GM23338 (cell line): ENCODE results near the gene ELOA2. TPM values are rescaled to one million over a fixed set of nuclear protein-coding genes. Genes with fewer than 3 reads are reported as not detected.

Source experiments
- ATAC-seq: fragments of 200-7000 bp; cut with Tn5 transposase; 3 replicates; pipeline ENCODE4 v1.9.1; 2020
- DNase-seq: peaks from one replicate; pipeline ENCODE4 v3.0.0-alpha.2; 2015; ENCODE audit warnings: low spot score
- H2AFZ ChIP-seq: fragments of 200-600 bp; sonication (generic); 2 replicates; pipeline ENCODE4 v1.8.0; 2016; ENCODE audit warnings: antibody characterized with exemption, mild to moderate bottlenecking, moderate library complexity
- H3F3A ChIP-seq: fragments of 200-600 bp; sonication (generic); replicated peaks from 2 replicates; pipeline ENCODE4 v1.8.0; 2017; ENCODE audit warnings: antibody characterized with exemption, mixed run types, low read depth
- H3K27ac ChIP-seq: fragments of 200-600 bp; sonication (generic); 2 replicates; pipeline ENCODE4 v1.6.1; 2016; ENCODE audit warnings: low read depth
- H3K27me3 ChIP-seq: fragments of 200-600 bp; sonication (generic); 2 replicates; pipeline ENCODE4 v1.8.0; 2016; ENCODE audit warnings: mild to moderate bottlenecking, mixed run types, moderate library complexity; ENCODE audit not compliant: insufficient read depth
- H3K36me3 ChIP-seq: fragments of 200-600 bp; sonication (generic); 2 replicates; pipeline ENCODE4 v1.8.0; 2016; ENCODE audit warnings: mild to moderate bottlenecking; ENCODE audit not compliant: insufficient read depth
- H3K4me1 ChIP-seq: fragments of 200-600 bp; sonication (generic); 2 replicates; pipeline ENCODE4 v1.8.0; 2016; ENCODE audit warnings: mild to moderate bottlenecking, moderate library complexity; ENCODE audit not compliant: insufficient read depth
- H3K4me2 ChIP-seq: fragments of 200-600 bp; sonication (generic); 2 replicates; pipeline ENCODE4 v1.7.1; 2017; ENCODE audit warnings: mixed run types
- H3K4me3 ChIP-seq: fragments of 200-600 bp; sonication (generic); 2 replicates; pipeline ENCODE4 v1.6.1; 2016; ENCODE audit warnings: mixed run types
- H3K79me2 ChIP-seq: fragments of 200-600 bp; sonication (generic); replicated peaks from 2 replicates; pipeline ENCODE4 v1.8.0; 2017; ENCODE audit warnings: mild to moderate bottlenecking; ENCODE audit not compliant: insufficient read depth
- H3K9me2 ChIP-seq: fragments of 200-600 bp; sonication (generic); 2 replicates; pipeline ENCODE4 v1.8.0; 2017; ENCODE audit not compliant: insufficient read depth
- H4K20me1 ChIP-seq: fragments of 200-600 bp; sonication (generic); replicated peaks from 2 replicates; pipeline ENCODE4 v1.8.0; 2017; ENCODE audit warnings: mild to moderate bottlenecking; ENCODE audit not compliant: insufficient read depth
- H3K27ac Mint-ChIP-seq: 2 replicates; pipeline ENCODE4 v1.8.0; 2020; ENCODE audit warnings: inconsistent platforms, mild to moderate bottlenecking, moderate library complexity, mixed read lengths
- H3K27me3 Mint-ChIP-seq: 3 replicates; pipeline ENCODE4 v1.8.0; 2022; ENCODE audit warnings: low read depth, mild to moderate bottlenecking, moderate library complexity, mixed read lengths, inconsistent platforms; ENCODE audit not compliant: insufficient read depth, poor library complexity
- H3K36me3 Mint-ChIP-seq: 3 replicates; pipeline ENCODE4 v1.8.0; 2021; ENCODE audit warnings: low read depth, mild to moderate bottlenecking, inconsistent platforms, moderate library complexity, mixed read lengths
- H3K4me1 Mint-ChIP-seq: 3 replicates; pipeline ENCODE4 v1.8.0; 2020; ENCODE audit warnings: mild to moderate bottlenecking, inconsistent platforms, mixed read lengths
- H3K4me3 Mint-ChIP-seq: 3 replicates; pipeline ENCODE4 v1.8.0; 2021; ENCODE audit warnings: moderate library complexity, mild to moderate bottlenecking, inconsistent platforms, mixed read lengths
- H3K9me3 Mint-ChIP-seq: 3 replicates; pipeline ENCODE4 v1.8.0; 2020; ENCODE audit warnings: moderate library complexity, mild to moderate bottlenecking, inconsistent platforms, mixed read lengths
- CREB1 ChIP-seq: fragments of 250-450 bp; sonication (Bioruptor Pico); IDR thresholded peaks from 2 replicates; pipeline ENCODE4 v1.5.0; 2020; ENCODE audit warnings: low read depth, mild to moderate bottlenecking, moderate library complexity
- CTCF ChIP-seq, 2 experiments: fragments of 200-600 bp in 1 of 2; sonication (generic) in 1 of 2; conservative IDR thresholded peaks; 2 replicates each; pipeline versions ENCODE4 v1.5.1 to v1.6.1; 2016 to 2017; ENCODE audit warnings: antibody characterized with exemption in 2 of 2, low read depth in 2 of 2, mild to moderate bottlenecking in 2 of 2, moderate library complexity in 1 of 2
- EZH2 ChIP-seq: fragments of 200-600 bp; sonication (generic); IDR thresholded peaks from one replicate; pipeline ENCODE4 v1.8.0; 2017; ENCODE audit warnings: antibody characterized with exemption, mild to moderate bottlenecking, low read depth; ENCODE audit not compliant: unreplicated experiment
- EZH2phosphoT487 ChIP-seq: fragments of 200-600 bp; sonication (generic); IDR thresholded peaks from one replicate; pipeline ENCODE4 v1.8.1; 2018; ENCODE audit warnings: antibody characterized with exemption; ENCODE audit not compliant: unreplicated experiment
- NANOG ChIP-seq: IDR thresholded peaks from 2 replicates; pipeline ENCODE4 v1.6.1; 2016; ENCODE audit warnings: antibody characterized with exemption, borderline replicate concordance
- POLR2AphosphoS5 ChIP-seq: IDR thresholded peaks from 2 replicates; pipeline ENCODE4 v1.6.1; 2016; ENCODE audit warnings: antibody characterized with exemption, low read depth
- REST ChIP-seq: IDR thresholded peaks from one replicate; pipeline ENCODE4 v1.6.1; 2018; ENCODE audit warnings: antibody characterized with exemption; ENCODE audit not compliant: unreplicated experiment
- STAT1 ChIP-seq: IDR thresholded peaks from one replicate; pipeline ENCODE4 v1.6.1; 2016; ENCODE audit warnings: antibody characterized with exemption; ENCODE audit not compliant: unreplicated experiment
- ZNF114 ChIP-seq: fragments of 250-450 bp; sonication (Bioruptor Pico); IDR thresholded peaks from 2 replicates; pipeline ENCODE4 v1.5.0; 2020; ENCODE audit warnings: mild to moderate bottlenecking, moderate library complexity
- ZNF331 ChIP-seq: fragments of 250-450 bp; sonication (Bioruptor Pico); IDR thresholded peaks from 2 replicates; pipeline ENCODE4 v1.5.0; 2020; ENCODE audit warnings: low read depth, mild to moderate bottlenecking, moderate library complexity
- polyA plus RNA-seq: library from polyadenylated mRNA; unstranded; fragments of >200 nt; fragmentation: Nextera tagmentation; extraction: Ambion mirVana; gene quantifications from 2 replicates; pipeline ENCODE4 v1.2.1, GENCODE V29; 2016
- total RNA-seq: library from RNA; depleted of rRNA; stranded (reverse); fragments of >200 nt; shearing (Covaris generic); gene quantifications from 2 replicates; pipeline ENCODE4 v1.2.3, GENCODE V29; 2014

The ELOA2 gene
- total and polyA plus RNA-seq, 2 experiments from 2014 or later, result not detected

DNA sequence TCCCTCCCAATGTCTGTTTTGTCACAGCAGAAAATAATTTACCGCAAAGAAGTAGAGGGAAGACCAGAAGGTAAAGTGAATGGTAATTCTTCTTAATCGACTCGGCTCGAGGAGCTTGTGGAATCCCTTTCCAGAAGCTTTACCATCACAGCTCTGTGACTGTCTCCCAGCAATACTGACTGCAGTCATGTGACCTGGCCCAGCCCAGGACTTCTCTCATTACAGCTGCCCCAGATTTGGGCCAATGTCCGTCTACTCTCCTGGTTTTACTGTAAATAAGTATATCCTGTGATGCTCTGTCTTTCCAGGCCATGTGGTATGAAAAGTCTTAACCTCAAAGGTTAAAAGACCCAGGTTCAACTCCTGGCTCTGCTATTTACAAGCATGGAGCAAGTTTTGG is 18.9 kb upstream of the ELOA2 start:
- no peak for ATAC-seq
- no peak overlapping the region for H3K27ac ChIP-seq
- peaks cover 6% of the 10 kb centered on the region; the same call in 1 of the 2 replicates for H3K9me2 ChIP-seq
- no peaks in the 10 kb centered on the region for H3K36me3 ChIP-seq
- no peak overlapping the region for H3K27ac Mint-ChIP-seq
- no peaks in the 10 kb centered on the region for H3K4me1 ChIP-seq
- no peaks in the 10 kb centered on the region for H4K20me1 ChIP-seq
- TF ChIP-seq EZH2phosphoT487 (no peak), ZNF114 (CRISPR knock-in tag) (no peak), POLR2AphosphoS5 (no peak), ZNF331 (CRISPR knock-in tag) (no peak), CTCF (conservative IDR thresholded peaks at IDR 0.05; ENCODE audit: low read depth in 2 of 2) (no peak), CREB1 (no peak), NANOG (no peak), STAT1 (no peak), EZH2 (no peak), REST (no peak)
- H2AFZ ChIP-seq, result no peak overlapping the region
- no peaks in the 10 kb centered on the region for H3K9me3 Mint-ChIP-seq
- H3K36me3 Mint-ChIP-seq, result no peaks in the 10 kb centered on the region; the same call in 2 of the 3 replicates
- H3F3A ChIP-seq, result no peaks in the 10 kb centered on the region
- H3K4me2 ChIP-seq, result no peak overlapping the region
- H3K4me1 Mint-ChIP-seq, result peaks cover 5% of the 10 kb centered on the region; the same call in 1 of the 3 replicates
- no peaks in the 10 kb centered on the region for H3K27me3 ChIP-seq
- no peak overlapping the region for H3K4me3 Mint-ChIP-seq
- H3K4me3 ChIP-seq, result no peak overlapping the region
- peaks cover 2% of the 10 kb centered on the region for H3K27me3 Mint-ChIP-seq
- DNase-seq, result no peak
- H3K79me2 ChIP-seq, result no peaks in the 10 kb centered on the region

- no peak for TF ChIP-seq ZNF331 (CRISPR knock-in tag)
- peak; percentile 68 to 78 for TF ChIP-seq CTCF (conservative IDR thresholded peaks at IDR 0.05; ENCODE audit: low read depth in 2 of 2)
- no peak overlapping the region for H3K4me3 Mint-ChIP-seq
- no peaks in the 10 kb centered on the region for H3K9me2 ChIP-seq
- H3K4me3 ChIP-seq, result no peak overlapping the region
- H4K20me1 ChIP-seq, result no peaks in the 10 kb centered on the region
- H3K27ac ChIP-seq, result no peak overlapping the region
- DNase-seq (peak; percentile 66), ATAC-seq (peak; percentile 54; the same call in 2 of the 3 replicates)
- no peak overlapping the region for H2AFZ ChIP-seq
- no peaks in the 10 kb centered on the region for H3K79me2 ChIP-seq
- no peaks in the 10 kb centered on the region for H3K27me3 Mint-ChIP-seq
- no peak overlapping the region for H3K4me2 ChIP-seq
- no peaks in the 10 kb centered on the region for H3K9me3 Mint-ChIP-seq
- H3K36me3 ChIP-seq, result no peaks in the 10 kb centered on the region
- H3K27me3 ChIP-seq, result no peaks in the 10 kb centered on the region
- no peak overlapping the region for H3K27ac Mint-ChIP-seq
- no peaks in the 10 kb centered on the region for H3F3A ChIP-seq
- H3K4me1 ChIP-seq, result no peaks in the 10 kb centered on the region
- no peaks in the 10 kb centered on the region for H3K36me3 Mint-ChIP-seq
- H3K4me1 Mint-ChIP-seq, result peaks cover 5% of the 10 kb centered on the region; the same call in 1 of the 3 replicates
Measured at GRCh38 chr18:47050468-47050867, 15.0 kb upstream of the ELOA2 start.
